ENCODE data around the gene COLGALT1.
"Not testable (repeated sequence)": the region's sequence is repeated elsewhere in the genome, so short reads cannot be mapped to it uniquely, and the experiment has no call there.

COLGALT1 gene

DNA sequence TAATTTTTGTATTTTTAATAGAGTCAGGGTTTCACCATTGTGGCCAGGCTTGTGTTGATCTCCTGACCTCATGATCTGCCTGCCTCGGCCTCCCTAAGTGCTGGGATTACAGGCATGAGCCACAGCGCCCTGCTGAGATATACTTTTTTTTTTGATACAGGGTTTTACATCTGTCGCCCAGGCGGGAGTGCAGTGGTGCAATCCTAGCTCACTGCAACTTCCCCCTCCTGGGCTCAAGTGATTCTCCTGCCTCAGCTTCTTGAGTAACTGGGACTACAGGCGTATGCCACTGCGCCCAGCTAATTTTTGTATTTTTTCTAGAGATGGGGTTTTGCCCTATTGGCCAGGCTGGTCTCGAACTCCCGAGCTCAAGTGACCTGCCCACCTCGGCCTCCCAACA is 2.0 kb downstream of the COLGALT1 start:
- in situ Hi-C loops (cut with HindIII; ENCODE audit: low sequenced_read_pairs), result no loop called here

DNA sequence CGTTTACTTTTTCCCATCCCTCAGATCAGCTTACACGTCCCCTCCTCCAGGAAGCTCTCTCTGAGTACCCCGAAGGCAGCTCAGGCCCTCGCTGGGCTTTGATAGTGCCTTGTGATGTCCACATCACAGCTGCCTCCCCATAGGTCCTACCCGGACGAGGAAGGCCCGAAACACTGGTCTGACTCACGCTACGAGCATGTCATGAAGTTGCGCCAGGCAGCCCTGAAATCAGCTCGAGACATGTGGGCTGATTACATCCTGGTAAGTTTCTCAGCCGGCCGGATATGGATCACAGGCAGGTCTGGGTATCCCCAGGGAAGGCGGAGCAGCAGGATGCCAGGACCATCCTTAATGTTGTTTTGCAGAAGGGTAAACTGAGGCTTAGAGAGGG is 4.8 kb downstream of the COLGALT1 start:
- in situ Hi-C loops (cut with HindIII; ENCODE audit: low sequenced_read_pairs), result no loop called here

DNA sequence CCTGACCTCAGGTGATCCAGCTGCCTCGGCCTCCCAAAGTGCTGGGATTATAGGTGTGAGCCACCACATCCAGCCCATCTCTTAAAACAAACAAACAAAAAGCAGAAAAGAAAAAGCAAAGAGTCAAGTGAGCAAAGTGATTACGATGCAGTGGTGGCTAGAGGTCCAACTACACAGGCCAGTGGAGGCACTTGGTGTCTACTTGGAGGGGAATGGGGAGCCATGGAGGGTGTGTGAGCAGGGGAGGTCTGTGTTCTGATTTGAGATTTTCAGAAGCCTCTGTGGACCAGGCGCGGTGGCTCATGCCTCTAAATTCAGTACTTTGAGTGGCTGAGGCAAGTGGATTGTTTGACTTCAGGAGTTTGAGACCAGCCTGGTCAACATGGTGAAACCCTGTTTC is 6.6 kb downstream of the COLGALT1 start:
- in situ Hi-C loops (cut with HindIII; ENCODE audit: low sequenced_read_pairs), result no loop called here

DNA sequence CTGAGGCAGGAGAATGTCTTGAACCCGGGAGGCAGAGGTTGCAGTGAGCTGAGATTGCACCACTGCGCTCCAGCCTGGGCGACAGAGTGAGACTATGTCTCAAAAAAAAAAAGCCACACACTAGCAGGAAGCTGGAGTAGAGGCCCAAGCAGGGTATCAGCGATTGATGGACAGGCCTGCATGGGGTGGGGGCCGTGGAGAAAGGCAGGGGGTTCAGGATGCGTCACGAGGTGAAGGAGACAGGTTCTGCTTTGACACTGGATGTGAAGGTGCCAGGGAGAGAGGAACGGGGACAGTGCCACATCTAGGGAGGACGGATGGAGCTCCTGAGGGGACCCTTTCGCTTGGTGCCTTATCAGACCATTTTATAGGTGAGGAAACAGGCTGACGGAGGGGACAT is 7.1 kb downstream of the COLGALT1 start:
- in situ Hi-C loops (cut with HindIII; ENCODE audit: low sequenced_read_pairs), result no loop called here

DNA sequence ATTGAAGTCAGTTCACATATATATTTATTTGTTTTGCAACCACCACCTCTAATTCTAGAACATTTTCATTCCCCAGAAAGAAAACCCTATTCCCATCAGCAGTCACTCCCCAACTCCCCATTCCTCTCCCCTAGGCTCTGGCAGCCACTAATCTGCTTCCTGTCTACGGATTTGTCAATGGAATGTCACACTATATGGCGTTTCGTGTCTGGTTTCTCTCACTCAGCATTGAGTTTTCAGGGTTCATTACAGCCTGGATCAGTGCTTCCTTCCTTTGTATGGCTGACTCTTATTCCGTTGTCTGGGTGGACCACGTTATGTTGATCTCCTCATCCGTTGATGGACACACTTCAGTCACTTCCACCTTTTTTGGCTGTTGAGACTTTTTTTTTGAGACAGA is 9.3 kb downstream of the COLGALT1 start:
- in situ Hi-C loops (cut with HindIII; ENCODE audit: low sequenced_read_pairs), result no loop called here

DNA sequence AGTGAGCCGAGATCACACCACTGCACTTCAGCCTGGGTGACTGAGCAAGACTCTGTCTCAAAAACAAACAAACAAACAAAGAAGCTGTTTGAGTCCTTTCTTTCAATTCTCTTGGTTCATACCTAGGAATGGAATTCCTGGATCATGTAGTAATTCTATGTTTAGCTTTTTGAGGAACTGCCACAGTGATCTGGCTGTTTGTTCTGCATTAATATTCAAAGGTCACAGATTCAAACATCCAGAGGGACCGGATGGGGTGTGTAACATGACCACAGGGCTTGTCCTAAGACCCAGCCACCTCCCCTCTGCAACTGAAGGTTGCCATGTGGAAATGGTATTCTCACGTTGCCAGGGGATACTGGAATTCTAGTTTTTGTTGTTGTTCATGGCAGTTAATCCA is 10.2 kb downstream of the COLGALT1 start:
- in situ Hi-C loops (cut with HindIII; ENCODE audit: low sequenced_read_pairs), result no loop called here

DNA sequence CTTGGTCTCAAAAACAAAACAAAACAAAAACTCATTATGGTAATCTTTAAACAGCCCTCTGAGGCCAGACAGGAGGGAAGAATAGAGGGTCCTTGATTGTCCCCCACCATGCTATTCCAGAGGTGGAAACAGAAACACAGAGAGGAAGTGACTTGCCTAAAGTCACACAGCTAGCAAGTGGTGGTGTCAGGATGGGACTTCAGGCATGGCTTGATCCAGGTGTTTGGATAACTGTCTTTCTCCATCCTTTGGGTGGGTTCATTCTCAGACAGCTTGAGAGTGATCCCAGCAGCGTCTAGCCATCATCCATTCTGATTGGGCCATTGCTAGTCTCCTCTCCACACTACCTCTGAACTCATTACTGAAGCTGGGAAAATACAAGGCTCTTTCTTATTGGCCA is 12.5 kb downstream of the COLGALT1 start:
- in situ Hi-C loops (cut with HindIII; ENCODE audit: low sequenced_read_pairs), result no loop called here

DNA sequence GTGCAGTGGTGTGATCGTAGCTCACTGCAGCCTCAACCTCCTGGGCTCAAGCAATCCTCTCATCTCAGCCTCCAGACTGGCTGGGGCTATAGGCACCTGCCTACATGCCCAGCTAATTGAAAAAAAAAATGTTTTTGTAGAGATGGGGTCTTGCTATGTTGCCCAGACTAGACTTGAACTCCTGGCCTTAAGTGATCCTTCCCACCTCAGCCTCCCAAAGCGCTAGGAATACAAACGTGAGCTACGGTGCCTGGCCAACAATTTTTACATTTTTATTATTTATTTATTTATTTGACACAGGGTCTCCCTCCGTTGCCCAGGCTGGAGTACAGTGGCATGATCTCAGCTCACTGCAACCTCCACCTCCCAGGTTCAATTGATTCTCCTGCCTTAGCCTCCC is 14.8 kb downstream of the COLGALT1 start:
- in situ Hi-C loops (cut with HindIII; ENCODE audit: low sequenced_read_pairs), result not testable (repeated sequence)

DNA sequence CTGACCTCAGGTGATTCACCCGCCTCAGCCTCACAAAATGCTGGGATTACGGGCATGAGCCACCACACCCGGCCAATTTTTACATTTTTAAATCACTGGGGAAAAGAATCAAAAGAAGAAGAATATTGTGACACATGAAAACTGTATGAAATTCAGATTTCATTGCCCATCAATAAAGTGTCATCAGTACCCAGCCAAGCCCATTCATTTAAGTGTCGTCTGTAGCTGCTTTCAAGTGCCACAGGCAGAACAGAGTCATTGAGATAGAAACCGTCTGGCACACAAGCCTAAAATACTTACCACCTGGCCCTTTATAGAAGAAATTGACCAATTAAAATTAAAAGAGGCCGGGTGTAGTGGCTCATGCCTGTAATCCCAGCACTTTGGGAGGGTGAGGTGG is 15.3 kb downstream of the COLGALT1 start:
- in situ Hi-C loops (cut with HindIII; ENCODE audit: low sequenced_read_pairs), result no loop called here

DNA sequence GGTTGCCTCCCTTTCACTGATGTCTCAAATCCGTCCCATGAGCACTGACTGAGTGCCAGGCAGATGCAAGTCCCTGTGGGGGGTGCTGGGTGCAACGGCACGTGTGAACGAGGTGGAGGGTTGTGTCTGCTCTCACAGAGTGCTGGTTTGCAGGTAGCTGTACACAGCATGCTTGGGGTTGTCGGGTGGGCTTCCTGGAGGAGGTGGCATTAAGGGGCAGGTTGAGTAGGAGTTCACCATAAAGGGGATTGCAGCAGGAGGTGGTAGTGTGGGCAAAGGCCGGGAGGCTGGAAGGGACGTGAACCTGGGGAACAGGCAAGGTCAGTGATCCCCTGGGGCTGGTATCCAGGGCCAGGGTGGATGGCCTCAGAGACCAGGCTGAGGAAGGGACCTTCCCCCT is 17.2 kb downstream of the COLGALT1 start:
- in situ Hi-C loops (cut with HindIII; ENCODE audit: low sequenced_read_pairs), result no loop called here

DNA sequence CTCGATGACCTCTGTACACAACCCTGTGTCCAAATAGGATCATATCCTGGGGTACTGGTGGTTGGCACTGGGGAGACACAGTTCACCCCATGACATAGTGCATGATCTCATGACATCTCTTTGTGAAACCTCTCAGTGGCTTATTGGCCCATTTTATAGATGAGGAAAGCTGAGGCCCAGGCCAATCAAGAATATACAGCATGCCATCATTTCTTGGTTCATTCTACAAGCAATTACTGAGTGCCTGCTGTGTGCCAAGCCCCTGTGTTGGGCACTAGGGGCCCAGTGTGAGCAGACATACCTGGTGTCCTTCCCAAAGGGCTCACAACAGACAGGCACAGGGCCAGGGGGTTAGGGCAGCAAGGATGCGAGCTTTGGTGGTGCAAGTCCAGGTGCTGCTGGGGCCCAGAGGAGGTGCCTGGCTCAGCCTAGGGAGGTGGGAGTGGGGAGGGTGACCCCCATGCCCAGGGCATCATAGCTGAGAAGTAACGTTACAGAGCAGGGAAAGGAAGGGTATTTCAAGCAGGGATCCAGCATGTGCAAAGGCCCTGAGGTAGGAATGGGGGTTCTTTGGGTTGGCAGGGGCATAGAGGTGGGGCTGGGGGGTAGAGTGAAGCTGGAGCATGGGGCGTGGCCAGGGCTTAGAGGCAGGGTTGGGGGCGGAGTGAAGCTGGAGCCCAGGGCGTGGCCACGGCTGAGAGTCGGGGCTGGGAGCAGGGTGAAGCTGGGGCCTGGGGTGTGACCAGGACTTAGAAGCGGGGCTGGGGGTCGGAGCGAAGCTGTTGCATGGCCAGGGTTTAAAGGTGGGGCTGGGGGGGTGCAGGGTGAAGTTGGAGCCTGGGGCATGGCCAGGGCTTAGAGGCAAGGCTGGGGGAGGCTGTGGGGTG is 20.7 kb downstream of the COLGALT1 start:
- in situ Hi-C loops (cut with HindIII; ENCODE audit: low sequenced_read_pairs), result no loop called here

DNA sequence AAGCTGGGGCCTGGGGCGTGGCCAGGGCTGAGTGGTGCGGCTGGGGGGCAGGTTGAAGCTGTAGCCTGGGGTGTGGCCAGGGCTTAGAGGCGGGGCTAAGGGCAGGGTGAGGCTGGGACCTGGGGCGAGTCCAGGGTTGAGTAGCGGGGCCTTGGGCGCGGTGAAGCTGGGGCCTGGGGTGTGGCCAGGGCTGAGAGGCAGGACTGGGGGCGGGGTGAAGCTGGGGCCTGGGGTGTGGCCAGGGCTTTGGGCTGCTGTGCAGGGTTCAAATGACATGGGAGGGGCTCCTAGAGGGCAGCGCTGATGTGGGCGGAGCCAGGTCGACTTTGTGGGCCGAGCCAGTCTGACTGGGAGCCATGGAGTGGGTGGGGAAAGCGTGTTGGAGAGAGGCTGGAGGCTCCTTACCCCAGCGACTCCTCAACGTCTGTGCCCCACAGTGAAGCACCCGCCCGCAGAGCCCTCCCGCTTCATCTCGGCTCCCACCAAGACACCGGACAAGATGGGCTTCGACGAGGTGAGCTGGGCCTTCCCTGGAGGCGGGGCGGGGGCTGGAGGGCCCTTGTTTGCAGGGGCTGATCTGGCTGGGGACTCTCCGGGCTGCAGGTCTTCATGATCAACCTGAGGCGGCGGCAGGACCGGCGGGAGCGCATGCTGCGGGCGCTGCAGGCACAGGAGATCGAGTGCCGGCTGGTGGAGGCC is 21.5 kb downstream of the COLGALT1 start:
- in situ Hi-C loops (cut with HindIII; ENCODE audit: low sequenced_read_pairs), result no loop called here

DNA sequence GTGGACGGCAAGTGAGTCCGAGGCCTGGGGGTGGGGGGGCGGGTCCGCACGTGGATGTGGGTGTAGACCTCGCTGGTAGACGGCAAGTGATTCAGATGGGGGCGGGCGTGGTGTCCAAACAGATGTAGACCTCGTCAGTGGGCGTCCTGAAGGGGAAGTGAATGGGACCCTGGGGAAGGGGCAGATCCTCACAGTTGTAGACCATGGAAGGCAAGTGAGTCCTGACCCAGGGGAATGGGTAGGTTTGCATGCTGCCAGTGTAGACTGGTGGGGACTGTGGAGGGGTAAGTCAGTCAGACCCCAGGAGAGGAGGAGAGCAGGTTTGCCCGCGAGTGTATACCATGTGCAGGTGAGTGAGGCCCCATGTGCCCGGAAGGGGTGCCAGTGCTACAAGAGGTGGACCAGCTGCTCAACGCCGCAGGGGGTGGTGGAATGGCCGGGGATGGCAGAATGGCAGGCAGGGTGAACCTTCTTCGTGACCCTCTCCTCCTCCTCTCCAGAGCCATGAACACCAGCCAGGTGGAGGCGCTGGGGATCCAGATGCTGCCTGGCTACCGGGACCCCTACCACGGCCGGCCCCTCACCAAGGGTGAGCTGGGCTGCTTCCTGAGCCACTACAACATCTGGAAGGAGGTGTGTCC is 22.1 kb downstream of the COLGALT1 start:
- in situ Hi-C loops (cut with HindIII; ENCODE audit: low sequenced_read_pairs), result no loop called here

DNA sequence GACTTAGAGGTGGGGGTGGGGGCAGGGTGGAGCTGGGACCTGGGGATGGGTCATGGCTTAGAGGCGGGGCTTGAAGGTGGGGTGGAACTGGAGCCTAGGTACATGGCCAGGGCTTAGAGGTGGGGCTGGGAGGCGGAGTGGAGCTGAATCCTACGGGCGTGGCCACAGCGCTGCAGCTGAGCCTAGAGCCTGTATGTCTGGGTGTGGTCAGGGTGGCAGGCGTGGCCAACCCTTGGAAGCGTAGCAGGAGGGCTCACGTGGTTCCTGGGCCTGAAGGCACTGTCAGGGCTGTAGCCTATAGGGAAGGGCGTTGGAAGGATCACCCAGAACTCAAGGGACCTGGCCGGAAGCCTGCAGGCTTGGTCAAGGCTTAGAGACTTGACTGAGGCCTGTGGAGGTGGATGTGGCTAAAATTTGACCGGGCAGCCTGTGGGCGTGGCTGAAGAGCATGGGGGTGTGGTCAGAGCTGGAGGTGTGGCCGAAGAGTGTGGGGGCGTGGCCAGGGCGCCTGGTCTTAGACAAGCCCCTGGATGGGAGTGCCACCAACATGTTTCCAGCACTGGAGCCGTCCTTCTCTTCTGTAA is 24.3 kb downstream of the COLGALT1 start:
- in situ Hi-C loops (cut with HindIII; ENCODE audit: low sequenced_read_pairs), result no loop called here

DNA sequence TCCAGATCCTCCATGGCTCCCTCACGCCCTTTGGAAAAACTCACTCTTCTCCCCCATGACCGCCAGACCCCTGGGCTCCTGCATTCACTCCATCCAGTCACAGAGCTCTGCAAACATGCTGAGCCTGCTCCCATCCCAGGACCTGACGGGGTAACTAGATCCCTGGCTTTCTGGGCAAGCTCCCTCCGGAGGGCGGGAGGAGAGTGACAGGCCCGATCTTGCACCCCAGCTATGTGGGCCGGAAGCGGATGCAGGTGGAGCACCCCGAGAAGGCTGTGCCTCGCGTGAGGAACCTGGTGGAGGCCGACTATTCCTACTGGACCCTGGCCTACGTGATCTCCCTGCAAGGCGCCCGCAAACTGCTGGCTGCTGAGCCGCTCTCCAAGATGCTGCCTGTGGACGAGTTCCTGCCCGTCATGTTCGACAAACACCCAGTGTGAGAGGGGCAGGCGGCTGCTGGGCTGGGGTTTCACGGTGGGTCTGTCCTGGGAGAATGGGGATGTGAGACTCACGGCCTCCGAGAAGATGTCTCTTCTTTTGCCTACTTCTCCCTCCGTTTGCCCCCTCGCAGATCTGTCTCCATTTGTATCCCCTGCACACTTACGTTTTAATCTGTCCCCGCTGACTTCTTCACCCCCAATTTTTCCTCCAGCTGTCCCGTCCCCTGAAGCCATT is 25.2 kb downstream of the COLGALT1 start:
- in situ Hi-C loops (cut with HindIII; ENCODE audit: low sequenced_read_pairs), result no loop called here

DNA sequence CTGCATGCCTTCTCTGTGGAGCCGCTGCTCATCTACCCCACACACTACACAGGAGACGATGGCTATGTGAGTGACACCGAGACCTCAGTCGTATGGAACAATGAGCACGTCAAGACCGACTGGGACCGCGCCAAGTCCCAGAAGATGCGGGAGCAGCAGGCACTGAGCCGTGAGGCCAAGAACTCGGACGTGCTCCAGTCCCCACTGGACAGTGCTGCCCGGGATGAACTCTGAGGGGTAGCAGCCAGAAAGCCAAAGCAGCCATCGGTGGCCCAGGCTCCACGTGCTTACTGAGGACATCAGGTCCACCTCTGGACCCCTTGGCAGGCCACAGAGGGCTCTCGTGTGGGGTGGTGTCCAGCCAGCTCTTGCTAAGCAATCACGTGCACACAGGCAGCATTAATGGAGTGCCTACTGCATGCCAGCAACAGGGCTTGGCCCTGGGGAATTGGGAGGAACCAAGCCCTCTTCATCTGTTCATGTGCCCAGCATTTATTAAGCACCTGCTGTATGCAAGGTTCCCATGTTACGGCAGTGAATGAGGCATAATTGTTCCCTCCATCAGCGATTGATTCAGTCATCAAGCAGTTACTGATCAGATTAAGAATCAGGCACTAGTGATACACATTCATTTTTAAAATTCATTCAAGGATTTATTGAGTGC is 25.9 kb downstream of the COLGALT1 start:
- in situ Hi-C loops (cut with HindIII; ENCODE audit: low sequenced_read_pairs), result no loop called here

DNA sequence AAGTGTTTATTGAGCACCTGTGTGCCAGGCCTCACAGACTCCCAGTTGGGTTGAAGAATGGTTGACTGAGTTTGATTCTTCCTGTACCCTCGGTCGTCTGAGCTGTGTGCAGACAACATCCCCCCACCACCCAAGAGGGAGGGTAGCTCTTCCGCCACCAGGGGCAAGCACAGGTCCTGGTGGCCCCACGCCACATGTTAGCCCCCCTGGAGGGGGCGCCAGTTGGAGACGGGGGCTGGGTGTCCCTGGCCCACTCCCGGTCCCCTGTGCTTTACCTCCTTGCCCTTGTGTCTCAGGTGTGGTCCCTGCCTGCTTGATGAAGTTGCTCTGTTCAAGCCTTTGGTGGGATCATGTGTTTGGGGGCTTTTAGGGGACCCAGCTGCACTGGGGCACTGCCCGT is 27.2 kb downstream of the COLGALT1 start:
- in situ Hi-C loops (cut with HindIII; ENCODE audit: low sequenced_read_pairs), result no loop called here

DNA sequence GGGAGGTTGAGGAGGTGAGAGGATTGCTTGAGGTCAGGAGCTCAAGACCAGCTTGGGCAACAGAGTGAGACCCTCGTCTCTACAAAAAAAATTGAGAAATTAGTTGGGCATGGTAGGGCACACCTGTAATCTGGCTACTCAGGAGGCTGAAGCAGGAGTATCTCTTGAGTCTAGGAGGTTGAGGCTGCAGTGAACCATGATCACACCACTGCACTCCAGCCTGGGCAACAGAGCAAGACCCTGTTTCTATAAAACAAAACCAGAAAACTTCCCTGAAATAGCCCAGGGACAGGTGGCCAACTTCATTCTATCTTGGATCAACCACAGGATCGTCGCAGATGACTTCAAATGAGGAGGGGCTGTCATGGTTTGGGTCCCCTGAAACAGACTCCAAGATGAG is 28.7 kb downstream of the COLGALT1 start:
- in situ Hi-C loops (cut with HindIII; ENCODE audit: low sequenced_read_pairs), result no loop called here

DNA sequence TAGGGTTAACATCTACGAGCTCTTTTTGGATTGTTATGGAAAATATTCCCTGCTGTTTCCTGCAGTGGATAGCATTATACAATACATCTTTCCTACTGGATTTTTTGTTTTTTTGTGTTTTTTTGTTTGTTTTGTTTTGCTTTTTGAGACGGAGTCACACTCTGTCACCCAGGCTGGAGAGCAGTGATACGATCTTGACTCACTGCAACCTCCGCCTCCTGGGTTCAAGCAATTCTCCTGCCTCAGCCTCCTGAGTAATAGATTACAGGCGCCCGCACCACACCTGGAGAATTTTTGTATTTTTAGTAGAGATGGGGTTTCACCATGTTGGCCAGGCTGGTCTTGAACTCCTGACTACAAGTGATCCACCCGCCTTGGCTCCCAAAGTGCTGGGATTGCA is 29.9 kb downstream of the COLGALT1 start:
- in situ Hi-C loops (cut with HindIII; ENCODE audit: low sequenced_read_pairs), result not testable (repeated sequence)

DNA sequence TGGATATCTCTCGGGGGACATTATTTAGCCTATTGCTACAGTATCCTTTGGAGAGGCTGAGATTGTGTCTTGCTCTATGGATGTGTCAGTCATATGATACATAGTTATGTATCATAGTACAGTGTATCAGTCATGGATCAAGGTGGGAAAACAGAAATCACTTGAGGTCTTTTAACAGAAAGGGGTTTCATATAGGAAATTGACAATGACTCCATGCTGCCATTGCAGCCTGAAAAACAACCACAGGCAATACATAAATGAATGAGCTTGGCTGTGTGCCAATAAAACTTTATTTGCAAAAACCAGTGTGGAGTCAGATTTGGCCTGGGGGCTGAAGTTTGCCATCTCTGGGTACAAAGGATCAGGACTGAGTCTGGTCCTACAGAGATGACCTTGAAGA is 35.4 kb downstream of the COLGALT1 start:
- in situ Hi-C loops (cut with HindIII; ENCODE audit: low sequenced_read_pairs), result no loop called here
